Keratinocyte (primary cell): ENCODE data around the gene GALT. TPM values are rescaled to one million over a fixed set of nuclear protein-coding genes. Genes with fewer than 3 reads are reported as not detected.

Source experiments
- DNase-seq: peaks from one replicate; pipeline ENCODE4 v3.0.0-alpha.2; 2011; ENCODE audit warnings: low read depth, missing footprints, low spot score
- FAIRE-seq: peaks from 2 replicates; lab custom pipeline; 2011; peaks lifted over from hg19 to GRCh38; lab: Jason Lieb, UNC
- H2AFZ ChIP-seq: 2 replicates; pipeline ENCODE4 v1.6.0; 2012; ENCODE audit warnings: low read length, control low read depth, inconsistent platforms; ENCODE audit not compliant: control insufficient read depth
- H3K27ac ChIP-seq: 2 replicates; pipeline ENCODE4 v1.5.1; 2011; ENCODE audit warnings: low read length; ENCODE audit not compliant: control insufficient read depth, insufficient read depth
- H3K27me3 ChIP-seq: 3 replicates; pipeline ENCODE4 v1.6.0; 2011; ENCODE audit warnings: low read length; ENCODE audit not compliant: control insufficient read depth, insufficient read depth; ENCODE audit errors: extremely low read depth
- H3K36me3 ChIP-seq, 2 experiments: 2 replicates in 1 of 2; 3 replicates in 1 of 2; pipeline ENCODE4 v1.5.1; 2011; ENCODE audit warnings: low read length in 2 of 2, mild to moderate bottlenecking in 1 of 2; ENCODE audit not compliant: control insufficient read depth in 2 of 2, insufficient read depth in 2 of 2; ENCODE audit errors: extremely low read depth in 1 of 2
- H3K4me1 ChIP-seq: 3 replicates; pipeline ENCODE4 v1.5.1; 2011; ENCODE audit warnings: low read length; ENCODE audit not compliant: control insufficient read depth, insufficient read depth; ENCODE audit errors: extremely low read depth
- H3K4me2 ChIP-seq: 3 replicates; pipeline ENCODE4 v1.6.0; 2011; ENCODE audit warnings: low read depth, low read length; ENCODE audit not compliant: control insufficient read depth, insufficient read depth; ENCODE audit errors: extremely low read depth
- H3K4me3 ChIP-seq, 3 experiments: fragments of 200-600 bp in 1 of 3; sonication (generic) in 1 of 3; 2 replicates in 2 of 3; 3 replicates in 1 of 3; pipeline ENCODE4 v1.5.1; 2011 to 2016; ENCODE audit warnings: low read length in 3 of 3, mild to moderate bottlenecking in 3 of 3, control low read depth in 2 of 3, inconsistent platforms in 1 of 3, low read depth in 1 of 3, mixed read lengths in 1 of 3, mixed run types in 1 of 3, moderate library complexity in 1 of 3; ENCODE audit not compliant: control insufficient read depth in 2 of 3, insufficient read depth in 2 of 3; ENCODE audit errors: extremely low read depth in 1 of 3
- H3K79me2 ChIP-seq: 2 replicates; pipeline ENCODE4 v1.6.0; 2012; ENCODE audit warnings: low read length; ENCODE audit not compliant: control insufficient read depth, insufficient read depth
- H3K9ac ChIP-seq: 3 replicates; pipeline ENCODE4 v1.6.0; 2011; ENCODE audit warnings: low read length; ENCODE audit not compliant: control insufficient read depth, insufficient read depth; ENCODE audit errors: extremely low read depth
- H3K9me1 ChIP-seq: 3 replicates; pipeline ENCODE4 v1.6.0; 2011; ENCODE audit warnings: low read length; ENCODE audit not compliant: control insufficient read depth, insufficient read depth; ENCODE audit errors: extremely low read depth
- H3K9me3 ChIP-seq: 2 replicates; pipeline ENCODE4 v1.5.1; 2012; ENCODE audit warnings: low read depth, low read length; ENCODE audit not compliant: control insufficient read depth
- H4K20me1 ChIP-seq: 3 replicates; pipeline ENCODE4 v1.6.0; 2011; ENCODE audit warnings: low read length; ENCODE audit not compliant: control insufficient read depth, insufficient read depth; ENCODE audit errors: extremely low read depth
- EZH2 ChIP-seq: IDR thresholded peaks from one replicate; pipeline ENCODE4 v1.6.1; 2012; ENCODE audit warnings: inconsistent platforms, mild to moderate bottlenecking, low read length, moderate library complexity
- dilution Hi-C: fragments of 300-500 bp; cut with MboI; formaldehyde crosslinking; loops from one replicate; pipeline ENCODE4 v1.7.0; 2020; ENCODE audit warnings: low sequenced_read_pairs; ENCODE audit not compliant: extremely low pct_ligation_motif_present
- polyA plus RNA-seq, 5 experiments: library from polyadenylated mRNA; depleted of rRNA in 3 of 5; stranded (reverse) in 3 of 5; stranded (forward) in 1 of 5; unstranded in 1 of 5; fragments of >200 nt; gene quantifications; 1 replicate in 1 of 5; 2 replicates in 3 of 5; 3 replicates in 1 of 5; pipeline versions ENCODE4 v1.2.1 to v1.2.3, GENCODE V29; 2011 to 2012; ENCODE audit warnings: missing spikeins in 2 of 5, low read depth in 1 of 5, low replicate concordance in 1 of 5
- TF ChIP-seq, protein P1 (sequence below), 3 experiments: IDR thresholded peaks in 1 of 3; conservative IDR thresholded peaks in 1 of 3; optimal IDR thresholded peaks in 1 of 3; 2 replicates in 2 of 3; 3 replicates in 1 of 3; pipeline versions ENCODE3 to v1.5.1; 2011; ENCODE audit warnings: low read length in 3 of 3, mild to moderate bottlenecking in 3 of 3, moderate library complexity in 2 of 3, control low read depth in 1 of 3, inconsistent platforms in 1 of 3; ENCODE audit not compliant: insufficient read depth in 2 of 3; ENCODE audit errors: extremely low read depth in 1 of 3

GALT gene
- polyA plus RNA-seq, 1 donor (not counting 4 experiments of a cell fraction or from before 2014, with no cell fraction given) = 30.8 TPM

DNA sequence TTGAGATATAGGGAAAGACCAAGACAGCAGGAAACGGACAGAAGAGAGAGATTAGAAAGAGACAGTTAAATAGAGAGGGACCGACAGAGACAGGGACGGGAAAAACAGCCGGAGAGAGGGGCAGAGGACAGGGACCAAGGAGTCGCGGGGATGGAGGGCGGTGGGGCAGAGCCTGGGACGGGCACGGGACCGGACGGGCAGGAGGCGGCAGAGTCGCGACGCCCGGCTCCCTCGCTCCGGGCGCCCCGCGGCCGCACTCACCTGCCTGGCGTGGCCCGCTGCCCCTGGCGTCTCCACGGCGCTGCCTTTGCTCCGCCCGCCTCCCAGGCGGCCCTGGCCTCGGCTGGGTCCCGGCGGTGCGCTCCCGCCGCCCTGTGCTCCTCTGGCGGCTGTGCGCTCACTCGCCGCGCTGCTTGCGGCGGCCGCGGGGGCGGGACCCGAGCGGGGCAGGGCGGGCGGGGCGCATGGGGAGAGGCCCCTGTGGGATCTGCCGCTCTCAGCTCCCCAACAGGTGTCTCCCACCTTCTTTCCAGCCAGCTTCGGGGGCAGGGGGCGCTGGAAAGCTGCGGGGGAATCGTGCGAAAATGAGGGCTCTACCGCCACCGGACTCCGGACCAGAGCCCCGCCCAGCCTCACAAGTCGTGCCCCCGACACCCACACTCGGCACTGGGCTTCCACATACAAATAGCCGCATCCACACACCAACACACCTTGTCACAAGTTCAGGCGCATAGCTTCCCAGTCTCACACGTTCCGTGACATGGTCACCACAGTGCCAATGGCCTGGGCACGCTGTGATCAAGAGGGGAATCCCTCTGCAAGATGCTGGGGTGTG is 17.6 kb upstream of the GALT start, which contains the start of gene ARID3C:
TSS of gene ARID3C (minus strand) at position 411 of the 835 bp plus-strand sequence. CDS start 1,052 bp downstream, outside the sequence.
- H3K27me3 ChIP-seq = peaks cover 48% of the 10 kb centered on the region
- H3K79me2 ChIP-seq = no peaks in the 10 kb centered on the region
- H2AFZ ChIP-seq = peak within 1 kb of the TSS; percentile 47
- H3K27ac ChIP-seq = no peak within 1 kb of the TSS
- no peak for DNase-seq
- H3K9ac ChIP-seq = no peak within 1 kb of the TSS
- FAIRE-seq = no peak
- dilution Hi-C loops = no loop called here
- H3K4me1 ChIP-seq = peaks cover 5% of the 10 kb centered on the region
- peak within 1 kb of the TSS; percentile 22 to 38 (median 25) for H3K4me3 ChIP-seq
- no peaks in the 10 kb centered on the region for H3K9me3 ChIP-seq
- H4K20me1 ChIP-seq = no peaks in the 10 kb centered on the region
- no peaks in the 10 kb centered on the region for H3K9me1 ChIP-seq
- TF ChIP-seq, protein P1, sequence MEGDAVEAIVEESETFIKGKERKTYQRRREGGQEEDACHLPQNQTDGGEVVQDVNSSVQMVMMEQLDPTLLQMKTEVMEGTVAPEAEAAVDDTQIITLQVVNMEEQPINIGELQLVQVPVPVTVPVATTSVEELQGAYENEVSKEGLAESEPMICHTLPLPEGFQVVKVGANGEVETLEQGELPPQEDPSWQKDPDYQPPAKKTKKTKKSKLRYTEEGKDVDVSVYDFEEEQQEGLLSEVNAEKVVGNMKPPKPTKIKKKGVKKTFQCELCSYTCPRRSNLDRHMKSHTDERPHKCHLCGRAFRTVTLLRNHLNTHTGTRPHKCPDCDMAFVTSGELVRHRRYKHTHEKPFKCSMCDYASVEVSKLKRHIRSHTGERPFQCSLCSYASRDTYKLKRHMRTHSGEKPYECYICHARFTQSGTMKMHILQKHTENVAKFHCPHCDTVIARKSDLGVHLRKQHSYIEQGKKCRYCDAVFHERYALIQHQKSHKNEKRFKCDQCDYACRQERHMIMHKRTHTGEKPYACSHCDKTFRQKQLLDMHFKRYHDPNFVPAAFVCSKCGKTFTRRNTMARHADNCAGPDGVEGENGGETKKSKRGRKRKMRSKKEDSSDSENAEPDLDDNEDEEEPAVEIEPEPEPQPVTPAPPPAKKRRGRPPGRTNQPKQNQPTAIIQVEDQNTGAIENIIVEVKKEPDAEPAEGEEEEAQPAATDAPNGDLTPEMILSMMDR (optimal IDR thresholded peaks at IDR 0.05 in 1 of 3, IDR thresholded peaks at IDR 0.05 in 1 of 3, conservative IDR thresholded peaks at IDR 0.05 in 1 of 3; ENCODE audit: extremely low read depth in 1 of 3, insufficient read depth in 2 of 3, low read length in 3 of 3) = no peak
- peak; percentile 85 for TF ChIP-seq EZH2
- H3K4me2 ChIP-seq = peak within 1 kb of the TSS; percentile 47
- no peaks in the 10 kb centered on the region for H3K36me3 ChIP-seq

DNA sequence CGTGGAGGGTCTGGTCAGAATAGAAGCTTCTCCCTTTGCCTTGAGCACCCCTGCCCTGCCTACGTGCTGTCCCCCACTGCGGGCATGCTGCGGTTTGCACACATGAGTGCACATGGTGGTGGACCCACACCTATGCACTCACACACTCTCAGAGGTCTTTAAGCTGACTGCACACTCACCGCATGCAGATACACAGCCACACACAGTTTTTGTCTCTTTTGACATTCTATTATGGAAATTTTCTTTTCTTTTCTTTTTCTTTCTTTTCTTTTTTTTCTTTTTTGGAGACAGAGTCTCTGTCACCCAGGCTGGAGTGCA is 17.0 kb upstream of the GALT start:
- TF ChIP-seq, protein P1 (optimal IDR thresholded peaks at IDR 0.05 in 1 of 3, IDR thresholded peaks at IDR 0.05 in 1 of 3, conservative IDR thresholded peaks at IDR 0.05 in 1 of 3; ENCODE audit: extremely low read depth in 1 of 3, insufficient read depth in 2 of 3, low read length in 3 of 3) = no peak
- peak; percentile 43 for TF ChIP-seq EZH2
- Histone ChIP-seq H3K27ac (no peak overlapping the region), H3K4me2 (peak overlapping the region; percentile 47), H3K79me2 (no peaks in the 10 kb centered on the region), H3K4me3 (peak overlapping the region in 1 of 3 experiments; percentile 38), H2AFZ (no peak overlapping the region), H3K9me3 (no peaks in the 10 kb centered on the region), H4K20me1 (no peaks in the 10 kb centered on the region), H3K36me3 (peaks cover 0 to 1% of the 10 kb centered on the region in 2 experiments), H3K9ac (no peak overlapping the region), H3K9me1 (no peaks in the 10 kb centered on the region), H3K27me3 (peaks cover 47% of the 10 kb centered on the region), H3K4me1 (peaks cover 5% of the 10 kb centered on the region)
- no peak for FAIRE-seq
- DNase-seq = no peak
- dilution Hi-C loops = no loop called here
